Measurements from ENCODE around the gene FOSB.

- TF ChIP-seq EP300 (IDR thresholded peaks at IDR 0.05) (no peak), CTCF (IDR thresholded peaks at IDR 0.05) (no peak)
These were observed 971 bp downstream of the FOSB start for GRCh38 chr19:45468803-45469131.
